K562 (cell line): Measurements from ENCODE around the gene PRM2. TPM values are rescaled to one million over a fixed set of nuclear protein-coding genes. Genes with fewer than 3 reads are reported as not detected.

Source experiments
- ATAC-seq: fragments of 200-7000 bp; cut with Tn5 transposase; 3 replicates; pipeline ENCODE4 v1.9.1; 2020; ENCODE audit warnings: moderate library complexity
- BruUV-seq: library from RNA; stranded (reverse); fragments of 400-500 nt; replicated peaks from 2 replicates; lab custom pipeline; 2021; lab: Mats Ljungman, UMichigan
- CTCF ChIA-PET: fragments of 300-600 bp; formaldehyde crosslinking; extraction: SDS; loops from one replicate; lab custom pipeline; 2021; ENCODE audit warnings: low intra/inter-chr PET ratio; lab: Yijun Ruan, JAX
- POLR2A ChIA-PET: fragments of 300-600, 350-650 bp; sonication (Branson Sonifier 250); formaldehyde crosslinking; extraction: SDS; loops from one replicate; lab custom pipeline; 2021; ENCODE audit warnings: antibody characterized with exemption, inconsistent platforms; lab: Yijun Ruan, JAX
- DNase-seq, 4 experiments: peaks; one replicate each; pipeline versions ENCODE4 v3.0.0 to v3.0.0-alpha.2; 2011 to 2018; ENCODE audit warnings: low spot score in 3 of 4, mixed read lengths in 3 of 4; ENCODE audit errors: extremely low read depth in 1 of 4
- FAIRE-seq: peaks from 2 replicates; lab custom pipeline; 2011; peaks lifted over from hg19 to GRCh38; lab: Jason Lieb, UNC
- H2AFZ ChIP-seq: 2 replicates; pipeline ENCODE4 v1.6.0; 2011; ENCODE audit warnings: low read depth, low read length, control low read depth, inconsistent platforms
- H3K27ac ChIP-seq: fragments of 200-600 bp; 3 replicates; pipeline ENCODE4 v1.8.0; 2011; ENCODE audit warnings: low read depth, mild to moderate bottlenecking, control low read depth, inconsistent platforms, low read length, moderate library complexity, mixed read lengths; ENCODE audit errors: extremely low read depth
- H3K27me3 ChIP-seq, 2 experiments: fragments of 300-600 bp in 1 of 2; 2 replicates in 1 of 2; 3 replicates in 1 of 2; pipeline versions ENCODE4 v1.6.0 to v1.8.0; 2011; ENCODE audit warnings: inconsistent platforms in 2 of 2, low read length in 2 of 2, mild to moderate bottlenecking in 1 of 2, mixed read lengths in 1 of 2, moderate library complexity in 1 of 2; ENCODE audit not compliant: control insufficient read depth in 2 of 2, insufficient read depth in 2 of 2
- H3K36me3 ChIP-seq: fragments of 300-600 bp; 3 replicates; pipeline ENCODE4 v1.8.0; 2011; ENCODE audit warnings: mild to moderate bottlenecking, low read length, inconsistent platforms; ENCODE audit not compliant: control insufficient read depth, insufficient read depth
- H3K4me1 ChIP-seq, 2 experiments: fragments of 200-600 bp in 1 of 2; replicated peaks in 1 of 2; 2 replicates in 1 of 2; 3 replicates in 1 of 2; pipeline versions ENCODE4 v1.5.1 to v1.8.0; 2011; ENCODE audit warnings: inconsistent platforms in 2 of 2, low read length in 2 of 2, mild to moderate bottlenecking in 1 of 2, mixed read lengths in 1 of 2, moderate library complexity in 1 of 2; ENCODE audit not compliant: control insufficient read depth in 2 of 2, insufficient read depth in 2 of 2
- H3K4me2 ChIP-seq: 2 replicates; pipeline ENCODE4 v1.6.1; 2011; ENCODE audit warnings: low read length, control low read depth, inconsistent platforms, mixed read lengths; ENCODE audit not compliant: insufficient read depth
- H3K4me3 ChIP-seq: fragments of 200-600 bp; sonication (generic), shearing (Covaris generic); 2 replicates; pipeline ENCODE4 v1.5.1; 2016; ENCODE audit warnings: control low read depth, inconsistent platforms
- H3K79me2 ChIP-seq: fragments of 200-600 bp; 3 replicates; pipeline ENCODE4 v1.8.0; 2011; ENCODE audit warnings: low read length, inconsistent platforms; ENCODE audit not compliant: control insufficient read depth, insufficient read depth
- H3K9ac ChIP-seq, 2 experiments: 2 replicates each; pipeline versions ENCODE4 v1.6.0 to v1.6.1; 2011; ENCODE audit warnings: low read depth in 2 of 2, low read length in 2 of 2, control low read depth in 1 of 2, inconsistent platforms in 1 of 2, mild to moderate bottlenecking in 1 of 2, mixed read lengths in 1 of 2; ENCODE audit not compliant: insufficient read depth in 1 of 2
- H3K9me1 ChIP-seq: one replicate; pipeline ENCODE4 v1.6.0; 2011; ENCODE audit warnings: inconsistent platforms, mild to moderate bottlenecking, low read length, moderate library complexity; ENCODE audit not compliant: control insufficient read depth, insufficient read depth
- H3K9me3 ChIP-seq: replicated peaks from 2 replicates; pipeline ENCODE4 v1.5.1; 2011; ENCODE audit warnings: low read depth, low read length, inconsistent platforms; ENCODE audit not compliant: control insufficient read depth, insufficient read depth
- H4K20me1 ChIP-seq: replicated peaks from 2 replicates; pipeline ENCODE4 v1.6.1; 2011; ENCODE audit warnings: low read length, inconsistent platforms, mixed read lengths; ENCODE audit not compliant: control insufficient read depth, insufficient read depth
- BRCA1 ChIP-seq, 2 experiments: fragments of 450-650 bp in 1 of 2; sonication (generic) in 1 of 2; formaldehyde crosslinking in 1 of 2; IDR thresholded peaks; 2 replicates each; pipeline versions ENCODE4 v1.5.0 to v1.6.1; 2017 to 2020; ENCODE audit warnings: mild to moderate bottlenecking in 1 of 2, missing genetic modification reagents in 1 of 2
- FOXO4 ChIP-seq: fragments of 450-650 bp; formaldehyde crosslinking; IDR thresholded peaks from 2 replicates; pipeline ENCODE4 v1.4.0; 2020; ENCODE audit warnings: mild to moderate bottlenecking, moderate library complexity
- HMGXB4 ChIP-seq: sonication (generic); formaldehyde crosslinking; IDR thresholded peaks from 2 replicates; pipeline ENCODE4 v1.8.1; 2023; ENCODE audit warnings: mild to moderate bottlenecking, missing genetic modification reagents
- MAX ChIP-seq: sonication (generic); formaldehyde crosslinking; IDR thresholded peaks from 2 replicates; pipeline ENCODE4 v1.9.0; 2022; ENCODE audit warnings: mild to moderate bottlenecking, missing genetic modification reagents
- MED1 ChIP-seq: sonication (generic); formaldehyde crosslinking; IDR thresholded peaks from 2 replicates; pipeline ENCODE4 v1.8.1; 2023; ENCODE audit warnings: missing genetic modification reagents, borderline replicate concordance
- MLX ChIP-seq, 2 experiments: fragments of 450-650 bp in 1 of 2; sonication (generic) in 1 of 2; formaldehyde crosslinking; conservative IDR thresholded peaks; 2 replicates each; pipeline versions ENCODE4 v1.4.0 to v1.8.1; 2020 to 2022; ENCODE audit warnings: mild to moderate bottlenecking in 1 of 2, missing genetic modification reagents in 1 of 2
- NFIC ChIP-seq: fragments of 450-650 bp; IDR thresholded peaks from 2 replicates; pipeline ENCODE4 v1.6.1; 2017; ENCODE audit warnings: mild to moderate bottlenecking, inconsistent platforms
- NR1H2 ChIP-seq: sonication (generic); formaldehyde crosslinking; IDR thresholded peaks from 2 replicates; pipeline ENCODE4 v1.4.0; 2020; ENCODE audit warnings: mild to moderate bottlenecking, missing genetic modification reagents
- RBM25 ChIP-seq: fragments of 200-400 bp; formaldehyde crosslinking; IDR thresholded peaks from 2 replicates; pipeline ENCODE4 v1.6.1; 2018; ENCODE audit warnings: low read length, low read depth, moderate library complexity; ENCODE audit not compliant: severe bottlenecking
- SMARCE1 ChIP-seq: fragments of 450-650 bp; IDR thresholded peaks from 2 replicates; pipeline ENCODE4 v1.7.1; 2016; ENCODE audit warnings: mild to moderate bottlenecking
- STAG1 ChIP-seq: sonication (generic); formaldehyde crosslinking; IDR thresholded peaks from 2 replicates; pipeline ENCODE4 v1.5.0; 2020; ENCODE audit warnings: missing genetic modification reagents, borderline replicate concordance
- TCF3 ChIP-seq: sonication (generic); formaldehyde crosslinking; IDR thresholded peaks from 2 replicates; pipeline ENCODE4 v1.4.0; 2020; ENCODE audit warnings: mild to moderate bottlenecking, missing genetic modification reagents
- TEAD4 ChIP-seq, 2 experiments: sonication (generic) in 1 of 2; formaldehyde crosslinking in 1 of 2; IDR thresholded peaks; 2 replicates each; pipeline versions ENCODE4 v1.6.1 to v1.8.0; 2012 to 2022; ENCODE audit warnings: borderline replicate concordance in 1 of 2, inconsistent platforms in 1 of 2, low read length in 1 of 2, mild to moderate bottlenecking in 1 of 2, missing genetic modification reagents in 1 of 2
- ZNF79 ChIP-seq: fragments of 250-450 bp; sonication (Bioruptor Pico); IDR thresholded peaks from 2 replicates; pipeline ENCODE4 v1.4.0; 2020; ENCODE audit warnings: low read depth, mild to moderate bottlenecking, moderate library complexity
- WGBS: fragments of 100-300 bp; shearing (Covaris generic); methylation state at CpG from one replicate; pipeline ENCODE4 v1.1.6; 2016; ENCODE audit warnings: low coverage, mixed read lengths; ENCODE audit not compliant: insufficient coverage; ENCODE audit errors: missing lambda C conversion rate; 5-methylcytosine and 5-hydroxymethylcytosine counted together
- in situ Hi-C: fragments of 300-500 bp; cut with MboI; formaldehyde crosslinking; loops from 4 replicates; pipeline ENCODE4 v1.15.0; 2018; ENCODE audit warnings: inconsistent platforms, mixed read lengths
- intact Hi-C: fragments of 100-400 bp; cut with micrococcal nuclease; formaldehyde crosslinking; loops from 2 replicates; pipeline ENCODE4 v1.14.2; 2022
- polyA plus RNA-seq, 8 experiments: library from polyadenylated mRNA; depleted of rRNA in 4 of 8; stranded (reverse) in 5 of 8; unstranded in 3 of 8; fragments of >200 nt; fragmentation: Nextera tagmentation in 2 of 8; fragmentation: Illumina TruSeq in 1 of 8; extraction: Ambion mirVana in 2 of 8; extraction: Trizol in 1 of 8; gene quantifications; 2 replicates each; pipeline versions ENCODE4 v1.2.1 to v1.2.3, GENCODE V29; 2011 to 2014; ENCODE audit warnings: inconsistent platforms in 1 of 8, missing spikeins in 1 of 8
- total RNA-seq, 7 experiments: library from RNA; depleted of rRNA in 6 of 7; stranded (reverse); fragments of >200 nt in 6 of 7; fragmentation: Illumina TruSeq in 2 of 7; extraction: Trizol in 2 of 7; gene quantifications; 2 replicates each; pipeline versions ENCODE4 v1.2.1 to v1.2.3, GENCODE V29; 2011 to 2021; ENCODE audit warnings: low replicate concordance in 1 of 7

Gene PRM2
- total and polyA plus RNA-seq, 9 of the 15 experiments (the other 6 are each of a cell fraction or from before 2014, with no cell fraction given), result not detected

- Histone ChIP-seq H3K36me3 (peaks cover 25% of the 10 kb centered on the region; the same call in 1 of the 3 replicates), H2AFZ (peak overlapping the region; percentile 72), H3K9me3 (no peaks in the 10 kb centered on the region), H3K4me3 (peak overlapping the region; percentile 82), H3K4me2 (peak overlapping the region; percentile 77), H4K20me1 (peaks cover 10% of the 10 kb centered on the region; the same call in 1 of the 2 replicates), H3K9me1 (no peaks in the 10 kb centered on the region), H3K9ac (peak overlapping the region; percentile 74 to 94), H3K27ac (peak overlapping the region; percentile 86), H3K27me3 (0 out of 5 replicates have a peak, but pooled peaks cover 0 to 4% of the 10 kb centered on the region in 2 experiments), H3K79me2 (peaks cover 33% of the 10 kb centered on the region), H3K4me1 (peaks cover 40 to 47% of the 10 kb centered on the region in 2 experiments; a peak in 4 of 5 replicates)
- CTCF ChIA-PET, result interaction anchor here (0.7 to 5.2 kb wide), 6 partner anchors 43 to 301 kb away, joined by 3 to 58 read pairs (median 5); no protein-coding TSS in a partner anchor
- WGBS, result under 1% methylated on average over 48 of the region's 105 CpGs
- no peak for FAIRE-seq
- no TSS peak for BruUV-seq
- DNase-seq, result peak; percentile 60 to 75 (median 67)
- POLR2A ChIA-PET, result interaction anchor here (0.5 to 3.2 kb wide), 52 partner anchors 9 to 1024 kb away, joined by 3 to 36 read pairs (median 4); partner anchors contain the start of genes PRM3, RMI2 and TNP2
- in situ Hi-C loops, result no loop called here
- ATAC-seq, result peak; percentile 37
- intact Hi-C loops, result loop anchor here (2.0 to 10.0 kb wide), 3 partner anchors 50 to 150 kb away; no protein-coding TSS in a partner anchor
- TF ChIP-seq RBM25, result peak; percentile 94
- peak; percentile 100 for TF ChIP-seq MAX (CRISPR knock-in tag)
- TF ChIP-seq MED1 (CRISPR knock-in tag), result peak; percentile 76; the same call in 1 of the 2 replicates
- TF ChIP-seq HMGXB4 (CRISPR knock-in tag), result peak; percentile 99
- peak; percentile 16; the same call in 1 of the 2 replicates for TF ChIP-seq TEAD4 (IDR thresholded peaks at IDR 0.05; ENCODE audit: low read length)
- TF ChIP-seq TEAD4 (CRISPR knock-in tag; IDR thresholded peaks at IDR 0.05; ENCODE audit: borderline replicate concordance), result peak; percentile 100
- TF ChIP-seq NR1H2 (CRISPR knock-in tag), result peak; percentile 92; the same call in 1 of the 2 replicates
- no peak for TF ChIP-seq FOXO4
- peak in 1 of 2 experiments; percentile 99; a peak in 3 of 4 replicates for TF ChIP-seq MLX (CRISPR knock-in tag; conservative IDR thresholded peaks at IDR 0.05)
- TF ChIP-seq BRCA1 (IDR thresholded peaks at IDR 0.05), result no peak
- TF ChIP-seq BRCA1 (CRISPR knock-in tag; IDR thresholded peaks at IDR 0.05), result peak; percentile 89; the same call in 1 of the 2 replicates
- no peak for TF ChIP-seq SMARCE1
- TF ChIP-seq TCF3 (CRISPR knock-in tag), result peak; percentile 35; the same call in 1 of the 2 replicates
- peak; percentile 34; the same call in 1 of the 2 replicates for TF ChIP-seq NFIC
- no peak for TF ChIP-seq ZNF79
- TF ChIP-seq STAG1, result peak; percentile 87
These were observed 21.2 kb downstream of the PRM2 start for GRCh38 chr16:11254913-11255736.
